ENCODE measurements around the gene YWHAG. TPM values are rescaled to one million over a fixed set of nuclear protein-coding genes. Genes with fewer than 3 reads are reported as not detected.
"Not testable (repeated sequence)": the region's sequence is repeated elsewhere in the genome, so short reads cannot be mapped to it uniquely, and the experiment has no call there.

The YWHAG gene
- total and polyA plus RNA-seq, 4 donors: 11.6 to 46.7 (median 43.5) TPM

- no peaks in the 10 kb centered on the region for H3K36me3 ChIP-seq (ENCODE audit: control insufficient read depth in 4 of 4, insufficient read depth in 3 of 4, low read depth in 1 of 4, low read length in 3 of 4)
- TF ChIP-seq, protein P1, sequence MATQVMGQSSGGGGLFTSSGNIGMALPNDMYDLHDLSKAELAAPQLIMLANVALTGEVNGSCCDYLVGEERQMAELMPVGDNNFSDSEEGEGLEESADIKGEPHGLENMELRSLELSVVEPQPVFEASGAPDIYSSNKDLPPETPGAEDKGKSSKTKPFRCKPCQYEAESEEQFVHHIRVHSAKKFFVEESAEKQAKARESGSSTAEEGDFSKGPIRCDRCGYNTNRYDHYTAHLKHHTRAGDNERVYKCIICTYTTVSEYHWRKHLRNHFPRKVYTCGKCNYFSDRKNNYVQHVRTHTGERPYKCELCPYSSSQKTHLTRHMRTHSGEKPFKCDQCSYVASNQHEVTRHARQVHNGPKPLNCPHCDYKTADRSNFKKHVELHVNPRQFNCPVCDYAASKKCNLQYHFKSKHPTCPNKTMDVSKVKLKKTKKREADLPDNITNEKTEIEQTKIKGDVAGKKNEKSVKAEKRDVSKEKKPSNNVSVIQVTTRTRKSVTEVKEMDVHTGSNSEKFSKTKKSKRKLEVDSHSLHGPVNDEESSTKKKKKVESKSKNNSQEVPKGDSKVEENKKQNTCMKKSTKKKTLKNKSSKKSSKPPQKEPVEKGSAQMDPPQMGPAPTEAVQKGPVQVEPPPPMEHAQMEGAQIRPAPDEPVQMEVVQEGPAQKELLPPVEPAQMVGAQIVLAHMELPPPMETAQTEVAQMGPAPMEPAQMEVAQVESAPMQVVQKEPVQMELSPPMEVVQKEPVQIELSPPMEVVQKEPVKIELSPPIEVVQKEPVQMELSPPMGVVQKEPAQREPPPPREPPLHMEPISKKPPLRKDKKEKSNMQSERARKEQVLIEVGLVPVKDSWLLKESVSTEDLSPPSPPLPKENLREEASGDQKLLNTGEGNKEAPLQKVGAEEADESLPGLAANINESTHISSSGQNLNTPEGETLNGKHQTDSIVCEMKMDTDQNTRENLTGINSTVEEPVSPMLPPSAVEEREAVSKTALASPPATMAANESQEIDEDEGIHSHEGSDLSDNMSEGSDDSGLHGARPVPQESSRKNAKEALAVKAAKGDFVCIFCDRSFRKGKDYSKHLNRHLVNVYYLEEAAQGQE (IDR thresholded peaks at IDR 0.05): no peak
- no peak for TF ChIP-seq MAX (IDR thresholded peaks at IDR 0.05)
- TF ChIP-seq, protein P2, sequence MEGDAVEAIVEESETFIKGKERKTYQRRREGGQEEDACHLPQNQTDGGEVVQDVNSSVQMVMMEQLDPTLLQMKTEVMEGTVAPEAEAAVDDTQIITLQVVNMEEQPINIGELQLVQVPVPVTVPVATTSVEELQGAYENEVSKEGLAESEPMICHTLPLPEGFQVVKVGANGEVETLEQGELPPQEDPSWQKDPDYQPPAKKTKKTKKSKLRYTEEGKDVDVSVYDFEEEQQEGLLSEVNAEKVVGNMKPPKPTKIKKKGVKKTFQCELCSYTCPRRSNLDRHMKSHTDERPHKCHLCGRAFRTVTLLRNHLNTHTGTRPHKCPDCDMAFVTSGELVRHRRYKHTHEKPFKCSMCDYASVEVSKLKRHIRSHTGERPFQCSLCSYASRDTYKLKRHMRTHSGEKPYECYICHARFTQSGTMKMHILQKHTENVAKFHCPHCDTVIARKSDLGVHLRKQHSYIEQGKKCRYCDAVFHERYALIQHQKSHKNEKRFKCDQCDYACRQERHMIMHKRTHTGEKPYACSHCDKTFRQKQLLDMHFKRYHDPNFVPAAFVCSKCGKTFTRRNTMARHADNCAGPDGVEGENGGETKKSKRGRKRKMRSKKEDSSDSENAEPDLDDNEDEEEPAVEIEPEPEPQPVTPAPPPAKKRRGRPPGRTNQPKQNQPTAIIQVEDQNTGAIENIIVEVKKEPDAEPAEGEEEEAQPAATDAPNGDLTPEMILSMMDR (IDR thresholded peaks at IDR 0.05; ENCODE audit: low read depth, low read length, missing input control): no peak
- TF ChIP-seq HNF4G (IDR thresholded peaks at IDR 0.05): no peak
- TF ChIP-seq NR2F2 (IDR thresholded peaks at IDR 0.05): no peak
- no peak for TF ChIP-seq RXRA (IDR thresholded peaks at IDR 0.05)
- TF ChIP-seq GABPA (IDR thresholded peaks at IDR 0.05 in 1 of 2, conservative IDR thresholded peaks at IDR 0.05 in 1 of 2): no peak
- TF ChIP-seq FOXA2 (IDR thresholded peaks at IDR 0.05): no peak
- TF ChIP-seq RAD21 (IDR thresholded peaks at IDR 0.05): no peak
- TF ChIP-seq YY1 (IDR thresholded peaks at IDR 0.05): no peak
- no peak for TF ChIP-seq JUND (IDR thresholded peaks at IDR 0.05)
- TF ChIP-seq ATF3 (IDR thresholded peaks at IDR 0.05): no peak
- no peak for TF ChIP-seq TAF1 (conservative IDR thresholded peaks at IDR 0.05)
- no peak for TF ChIP-seq SP1 (IDR thresholded peaks at IDR 0.05)
- TF ChIP-seq EGR1 (IDR thresholded peaks at IDR 0.05; ENCODE audit: low read depth in 2 of 2): no peak
- no peak for TF ChIP-seq HNF4A (conservative IDR thresholded peaks at IDR 0.05)
- TF ChIP-seq ZBTB33 (IDR thresholded peaks at IDR 0.05): no peak
- WGBS: 87% methylated on average over 8 of the region's 8 CpGs
- DNase-seq (ENCODE audit: low spot score): no peak
- no peak overlapping the region for H3K4me3 ChIP-seq (ENCODE audit: low read depth in 1 of 3, low read length in 3 of 3)
- no peaks in the 10 kb centered on the region for H3K9me3 ChIP-seq (ENCODE audit: control insufficient read depth in 4 of 4, low read length in 3 of 4)
- peak overlapping the region; percentile 40 to 79 for H3K27ac ChIP-seq (ENCODE audit: low read depth in 1 of 2, low read length in 2 of 2)
- H3K27me3 ChIP-seq (ENCODE audit: control insufficient read depth in 4 of 4, insufficient read depth in 4 of 4, low read length in 3 of 4): no peaks in the 10 kb centered on the region
- H3K9ac ChIP-seq (ENCODE audit: low read depth in 1 of 2, low read length in 2 of 2): no peak overlapping the region
- peaks cover 0 to 20% (median 13%) of the 10 kb centered on the region in 4 donors for H3K4me1 ChIP-seq (ENCODE audit: control insufficient read depth in 4 of 4, insufficient read depth in 4 of 4, low read length in 3 of 4)
Observed at GRCh38 chr7:76293407-76293901, 65.3 kb downstream of the YWHAG start.

DNA sequence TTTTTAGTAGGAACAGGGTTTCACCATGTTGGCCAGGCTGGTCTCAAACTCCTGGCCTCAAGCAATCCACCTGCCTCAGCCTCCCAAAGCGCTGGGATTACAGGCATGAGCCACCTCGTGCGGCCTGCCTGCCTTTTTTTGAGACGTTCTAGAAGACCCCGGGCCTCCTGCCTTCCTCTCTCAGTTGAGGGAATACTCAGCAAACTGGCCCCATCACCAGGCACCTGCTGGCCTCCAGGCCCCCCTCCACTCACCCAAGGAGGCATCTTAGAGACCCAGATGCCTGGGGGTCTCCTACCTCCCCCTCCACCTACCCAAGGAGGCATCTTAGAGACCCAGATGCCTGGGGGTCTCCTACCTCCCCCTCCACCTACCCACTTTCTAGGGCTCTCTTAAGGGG is 65.9 kb downstream of the YWHAG start:
- peak overlapping the region; percentile 1 to 75 for H3K27ac ChIP-seq (ENCODE audit: low read depth in 1 of 2, low read length in 2 of 2)
- not testable (repeated sequence) for DNase-seq (ENCODE audit: low spot score); H3K36me3 ChIP-seq (ENCODE audit: control insufficient read depth in 4 of 4, insufficient read depth in 3 of 4, low read depth in 1 of 4, low read length in 3 of 4); H3K9me3 ChIP-seq (ENCODE audit: control insufficient read depth in 4 of 4, low read length in 3 of 4); H3K4me3 ChIP-seq (ENCODE audit: low read depth in 1 of 3, low read length in 3 of 3); H3K27me3 ChIP-seq (ENCODE audit: control insufficient read depth in 4 of 4, insufficient read depth in 4 of 4, low read length in 3 of 4); H3K9ac ChIP-seq (ENCODE audit: low read depth in 1 of 2, low read length in 2 of 2)
- 90% methylated on average over 5 of the region's 5 CpGs for WGBS
- H3K4me1 ChIP-seq (ENCODE audit: control insufficient read depth in 4 of 4, insufficient read depth in 4 of 4, low read length in 3 of 4): peaks cover 0 to 20% (median 13%) of the 10 kb centered on the region in 4 donors
